ENCODE results near the gene UMODL1.

The UMODL1 gene

GRCh38 chr21:42031816-42032215 lies 39.3 kb upstream of the UMODL1 start (continued):
- no peak for TF ChIP-seq OVOL3 (tag by site-specific recombination; IDR thresholded peaks at IDR 0.05)
- no peak for TF ChIP-seq ZNF623 (tag by site-specific recombination; IDR thresholded peaks at IDR 0.05)
- no peak for TF ChIP-seq ZXDB (tag by site-specific recombination; IDR thresholded peaks at IDR 0.05)
- no peak for TF ChIP-seq ZNF629 (tag by site-specific recombination; IDR thresholded peaks at IDR 0.05)

- H3K4me1 ChIP-seq (ENCODE audit: control insufficient read depth, insufficient read depth, low read length), result no peaks in the 10 kb centered on the region
- no peaks in the 10 kb centered on the region for H3K36me3 ChIP-seq (ENCODE audit: control insufficient read depth in 2 of 2, insufficient read depth in 1 of 2, low read length in 2 of 2)
- TF ChIP-seq YY2 (tag by site-specific recombination; IDR thresholded peaks at IDR 0.05), result no peak
- TF ChIP-seq PRDM2 (tag by site-specific recombination; IDR thresholded peaks at IDR 0.05; ENCODE audit: borderline replicate concordance), result no peak
- no peak for TF ChIP-seq ZNF530 (tag by site-specific recombination; IDR thresholded peaks at IDR 0.05; ENCODE audit: low read depth)
- no peak for TF ChIP-seq ZNF132 (tag by site-specific recombination; IDR thresholded peaks at IDR 0.05; ENCODE audit: borderline replicate concordance)
- no peak for TF ChIP-seq KLF17 (tag by site-specific recombination; IDR thresholded peaks at IDR 0.05)
- TF ChIP-seq ATF2 (tag by site-specific recombination; IDR thresholded peaks at IDR 0.05; ENCODE audit: low read depth), result no peak
- TF ChIP-seq ZNF549 (tag by site-specific recombination; IDR thresholded peaks at IDR 0.05), result no peak
- TF ChIP-seq ZNF514 (tag by site-specific recombination; IDR thresholded peaks at IDR 0.05), result no peak
- no peak for TF ChIP-seq ZSCAN23 (tag by site-specific recombination; IDR thresholded peaks at IDR 0.05)
- no peak for TF ChIP-seq KLF16 (tag by site-specific recombination; IDR thresholded peaks at IDR 0.05)
- TF ChIP-seq PRDM4 (tag by site-specific recombination; IDR thresholded peaks at IDR 0.05), result no peak
- no peak for TF ChIP-seq ZNF175 (tag by site-specific recombination; IDR thresholded peaks at IDR 0.05)
- TF ChIP-seq MEIS1 (CRISPR knock-in tag; IDR thresholded peaks at IDR 0.05; ENCODE audit: borderline replicate concordance), result no peak
- no peak for TF ChIP-seq REPIN1 (tag by site-specific recombination; IDR thresholded peaks at IDR 0.05; ENCODE audit: low read depth)
- no peak overlapping the region for H3K4me3 ChIP-seq (ENCODE audit: low read depth, low read length)
- CTCF ChIA-PET, result interaction anchor here (0.6 kb wide), 1 partner anchor 16 kb away, joined by 3 read pairs; no protein-coding TSS in a partner anchor
- POLR2A ChIA-PET, result no interaction called here
- H3K27ac ChIP-seq (ENCODE audit: extremely low read depth, low read depth, low read length), result no peak overlapping the region
- H3K9me3 ChIP-seq (ENCODE audit: control insufficient read depth, insufficient read depth, low read depth, low read length), result no peaks in the 10 kb centered on the region
These were observed 38.9 kb upstream of the UMODL1 start for GRCh38 chr21:42032266-42032665.

All from HEK293 (cell line).